HG03457 (cell line): Measurements from ENCODE around the gene BEND6.

Experiments
- ATAC-seq: cut with Tn5 transposase; IDR thresholded peaks from one replicate; pipeline ENCODE4 v1.9.1; 2021; ENCODE audit warnings: moderate number of reproducible peaks; ENCODE audit not compliant: unreplicated experiment

BEND6 gene

GRCh38 chr6:56954403-56955170, at the start of gene BEND6:
Gene BEND6 (plus strand): TSS chr6:56955107. CDS start chr6:56981811, 26,704 bp downstream.
- peak; percentile 30 for ATAC-seq

- no peak for ATAC-seq
Measured at GRCh38 chr6:56905378-56905777, 49.5 kb upstream of the BEND6 start.

GRCh38 chr6:56906752-56907151, 48.2 kb upstream of the BEND6 start:
- ATAC-seq, result no peak

GRCh38 chr6:56909115-56909907, 45.6 kb upstream of the BEND6 start:
- no peak for ATAC-seq

GRCh38 chr6:56911847-56912246, 43.1 kb upstream of the BEND6 start:
- ATAC-seq, result no peak

- no peak for ATAC-seq
Measured at GRCh38 chr6:56913285-56914074, 41.4 kb upstream of the BEND6 start.

- no peak for ATAC-seq
Measured at GRCh38 chr6:56914798-56915658, 39.9 kb upstream of the BEND6 start.

- ATAC-seq, result no peak
Measured at GRCh38 chr6:56915832-56916231, 39.1 kb upstream of the BEND6 start.

- no peak for ATAC-seq
Measured at GRCh38 chr6:56916849-56917551, 37.9 kb upstream of the BEND6 start.

- ATAC-seq, result no peak
Measured at GRCh38 chr6:56922645-56923044, 32.3 kb upstream of the BEND6 start.

GRCh38 chr6:56923565-56923964, 31.3 kb upstream of the BEND6 start:
- no peak for ATAC-seq

- no peak for ATAC-seq
Measured at GRCh38 chr6:56927538-56928453, 27.1 kb upstream of the BEND6 start.

GRCh38 chr6:56930846-56931245, 24.1 kb upstream of the BEND6 start:
- no peak for ATAC-seq

- ATAC-seq, result no peak
Measured at GRCh38 chr6:56932910-56933477, 21.9 kb upstream of the BEND6 start.

GRCh38 chr6:56933650-56934049, 21.3 kb upstream of the BEND6 start:
- ATAC-seq, result no peak

GRCh38 chr6:56934876-56935275, 20.0 kb upstream of the BEND6 start:
- no peak for ATAC-seq

GRCh38 chr6:56936466-56936865, 18.4 kb upstream of the BEND6 start:
- ATAC-seq, result no peak

- ATAC-seq, result no peak
Measured at GRCh38 chr6:56938649-56939191, 16.2 kb upstream of the BEND6 start.
